ENCODE measurements around the gene CACNA1B. TPM values are rescaled to one million over a fixed set of nuclear protein-coding genes. Genes with fewer than 3 reads are reported as not detected.

Gene CACNA1B
- polyA plus RNA-seq, 1 experiment = 0.01 TPM

DNA sequence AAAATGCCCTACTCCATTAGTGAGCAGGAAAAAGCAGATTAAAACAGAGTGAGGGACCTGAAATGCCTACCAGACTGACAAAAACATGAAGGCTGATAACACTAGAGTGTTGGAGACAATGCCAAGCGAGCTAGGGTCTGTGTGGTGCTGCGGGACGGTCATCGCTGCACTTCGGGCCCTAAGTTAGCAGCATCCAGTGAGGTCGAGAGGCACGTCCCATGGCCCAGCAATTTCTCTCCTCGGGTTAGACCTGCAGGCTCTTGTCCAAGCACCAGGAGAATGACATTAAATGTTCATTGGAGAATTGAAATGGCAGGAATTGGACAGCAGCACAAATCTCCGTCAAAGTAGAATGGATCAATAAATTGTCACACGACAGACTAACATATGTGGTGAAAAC lies 5.3 kb upstream of the CACNA1B start:
- Histone ChIP-seq H3K4me3 (ENCODE audit: low read depth, low read length) (no peak overlapping the region), H3K9me3 (ENCODE audit: control insufficient read depth, insufficient read depth, low read length) (peaks cover 20% of the 10 kb centered on the region; the same call in 1 of the 2 replicates), H3K27me3 (ENCODE audit: control insufficient read depth, insufficient read depth, low read length) (peaks cover 2% of the 10 kb centered on the region), H3K27ac (ENCODE audit: low read depth, low read length) (no peak overlapping the region)
- CTCF ChIA-PET = no interaction called here
- TF ChIP-seq, protein P1, sequence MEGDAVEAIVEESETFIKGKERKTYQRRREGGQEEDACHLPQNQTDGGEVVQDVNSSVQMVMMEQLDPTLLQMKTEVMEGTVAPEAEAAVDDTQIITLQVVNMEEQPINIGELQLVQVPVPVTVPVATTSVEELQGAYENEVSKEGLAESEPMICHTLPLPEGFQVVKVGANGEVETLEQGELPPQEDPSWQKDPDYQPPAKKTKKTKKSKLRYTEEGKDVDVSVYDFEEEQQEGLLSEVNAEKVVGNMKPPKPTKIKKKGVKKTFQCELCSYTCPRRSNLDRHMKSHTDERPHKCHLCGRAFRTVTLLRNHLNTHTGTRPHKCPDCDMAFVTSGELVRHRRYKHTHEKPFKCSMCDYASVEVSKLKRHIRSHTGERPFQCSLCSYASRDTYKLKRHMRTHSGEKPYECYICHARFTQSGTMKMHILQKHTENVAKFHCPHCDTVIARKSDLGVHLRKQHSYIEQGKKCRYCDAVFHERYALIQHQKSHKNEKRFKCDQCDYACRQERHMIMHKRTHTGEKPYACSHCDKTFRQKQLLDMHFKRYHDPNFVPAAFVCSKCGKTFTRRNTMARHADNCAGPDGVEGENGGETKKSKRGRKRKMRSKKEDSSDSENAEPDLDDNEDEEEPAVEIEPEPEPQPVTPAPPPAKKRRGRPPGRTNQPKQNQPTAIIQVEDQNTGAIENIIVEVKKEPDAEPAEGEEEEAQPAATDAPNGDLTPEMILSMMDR (IDR thresholded peaks at IDR 0.05; ENCODE audit: low read depth, low read length) = no peak
- no peak for DNase-seq (ENCODE audit: low read depth, low spot score)
- POLR2A ChIA-PET = no interaction called here

DNA sequence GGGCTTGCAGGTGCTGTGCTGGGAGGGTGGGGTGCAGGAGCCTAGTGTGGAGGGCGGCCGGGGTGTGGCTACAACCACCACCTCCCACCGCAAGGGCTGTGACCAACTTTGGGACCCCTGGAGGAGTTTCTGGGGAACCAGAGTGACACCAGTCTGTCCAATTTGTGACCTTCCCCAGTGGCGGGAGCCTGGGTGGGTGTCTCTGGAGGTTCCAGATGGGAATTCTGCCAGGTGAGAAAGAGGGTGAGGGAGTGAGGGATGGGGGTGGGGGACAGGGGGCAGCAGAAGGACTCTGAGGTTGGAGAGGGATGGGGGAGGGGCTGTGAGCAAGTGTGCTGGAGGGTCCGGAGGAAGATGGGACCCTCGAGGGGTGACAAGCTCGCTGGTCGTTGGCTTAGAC lies 4.2 kb upstream of the CACNA1B start:
- peaks cover 2% of the 10 kb centered on the region for H3K27me3 ChIP-seq (ENCODE audit: control insufficient read depth, insufficient read depth, low read length)
- POLR2A ChIA-PET = no interaction called here
- H3K27ac ChIP-seq (ENCODE audit: low read depth, low read length) = no peak overlapping the region
- TF ChIP-seq, protein P1 (IDR thresholded peaks at IDR 0.05; ENCODE audit: low read depth, low read length) = no peak
- H3K9me3 ChIP-seq (ENCODE audit: control insufficient read depth, insufficient read depth, low read length) = peaks cover 20% of the 10 kb centered on the region; the same call in 1 of the 2 replicates
- CTCF ChIA-PET = no interaction called here
- no peak overlapping the region for H3K4me3 ChIP-seq (ENCODE audit: low read depth, low read length)
- DNase-seq (ENCODE audit: low read depth, low spot score) = no peak

DNA sequence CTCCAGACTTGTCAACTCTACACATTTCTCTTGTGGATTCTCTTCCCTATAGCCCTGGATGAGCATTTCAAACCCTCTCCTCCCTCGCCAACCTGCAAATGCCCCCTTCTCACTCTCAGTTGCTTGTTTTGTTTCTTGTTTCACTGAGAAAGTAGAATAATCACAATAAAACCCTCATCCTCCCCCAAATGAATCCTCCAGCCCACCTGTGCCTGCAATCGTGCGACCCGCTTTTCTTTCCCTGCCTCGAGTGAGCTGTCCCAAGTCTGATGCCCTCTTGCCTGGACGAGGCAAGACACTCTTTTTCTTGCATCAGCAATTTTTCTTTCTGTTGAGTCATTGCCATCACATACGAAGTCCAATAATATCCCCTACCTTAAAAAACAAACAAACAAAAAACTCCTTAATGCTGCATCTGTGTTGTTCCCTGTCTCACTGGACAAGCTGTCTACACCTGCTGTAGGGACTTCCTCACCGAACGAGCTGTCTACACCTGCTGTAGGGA lies 3.7 kb upstream of the CACNA1B start:
- Histone ChIP-seq H3K27ac (ENCODE audit: low read depth, low read length) (no peak overlapping the region), H3K27me3 (ENCODE audit: control insufficient read depth, insufficient read depth, low read length) (peaks cover 2% of the 10 kb centered on the region), H3K4me3 (ENCODE audit: low read depth, low read length) (no peak overlapping the region), H3K9me3 (ENCODE audit: control insufficient read depth, insufficient read depth, low read length) (peaks cover 22% of the 10 kb centered on the region; the same call in 1 of the 2 replicates)
- no peak for DNase-seq (ENCODE audit: low read depth, low spot score)
- CTCF ChIA-PET = no interaction called here
- POLR2A ChIA-PET = no interaction called here
- TF ChIP-seq, protein P1 (IDR thresholded peaks at IDR 0.05; ENCODE audit: low read depth, low read length) = no peak

DNA sequence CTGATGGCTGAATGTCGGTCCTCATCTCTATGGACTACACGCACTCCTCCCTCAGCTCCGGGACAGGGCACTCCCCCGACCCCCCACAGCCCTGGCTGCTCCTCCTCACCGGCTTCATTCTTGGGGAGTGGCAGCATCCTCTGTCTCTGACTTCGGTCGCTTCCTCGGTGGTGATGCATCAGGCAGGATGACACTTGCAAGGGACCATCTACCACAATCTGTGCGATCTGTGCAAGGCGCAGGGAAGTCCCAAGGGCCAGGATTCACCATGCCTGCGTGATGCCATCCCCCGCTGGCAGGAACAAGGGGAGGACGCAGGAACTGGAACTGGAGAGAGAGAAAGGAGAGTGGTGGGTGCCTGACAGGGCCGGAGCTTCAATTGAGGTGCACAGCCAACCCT lies 2.2 kb upstream of the CACNA1B start:
- CTCF ChIA-PET = no interaction called here
- no peak for DNase-seq (ENCODE audit: low read depth, low spot score)
- POLR2A ChIA-PET = no interaction called here
- no peak overlapping the region for H3K4me3 ChIP-seq (ENCODE audit: low read depth, low read length)
- no peak overlapping the region for H3K27ac ChIP-seq (ENCODE audit: low read depth, low read length)
- peaks cover 2% of the 10 kb centered on the region for H3K27me3 ChIP-seq (ENCODE audit: control insufficient read depth, insufficient read depth, low read length)
- H3K9me3 ChIP-seq (ENCODE audit: control insufficient read depth, insufficient read depth, low read length) = peaks cover 26% of the 10 kb centered on the region; the same call in 1 of the 2 replicates
- TF ChIP-seq, protein P1 (IDR thresholded peaks at IDR 0.05; ENCODE audit: low read depth, low read length) = no peak

DNA sequence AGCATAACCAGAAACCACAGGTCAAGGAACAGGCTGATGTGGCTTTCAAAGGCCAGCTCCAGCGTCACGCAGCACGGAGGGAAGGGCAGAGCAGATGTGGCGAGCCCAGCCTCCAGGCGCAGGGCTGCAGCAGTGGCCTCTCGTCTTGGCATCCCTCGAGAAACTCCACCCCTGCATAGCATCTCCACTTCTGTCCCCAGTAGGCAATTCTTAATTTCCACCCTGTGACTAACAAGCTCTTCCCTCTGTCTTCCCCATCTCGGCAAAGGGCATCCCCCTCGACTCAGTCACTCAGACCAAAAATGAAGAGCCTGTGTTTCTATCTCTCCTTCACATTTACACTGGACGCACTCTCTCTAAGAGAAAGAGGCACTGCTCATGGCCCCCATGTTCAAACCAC lies 1.7 kb upstream of the CACNA1B start:
- TF ChIP-seq, protein P1 (IDR thresholded peaks at IDR 0.05; ENCODE audit: low read depth, low read length) = no peak
- POLR2A ChIA-PET = no interaction called here
- Histone ChIP-seq H3K27ac (ENCODE audit: low read depth, low read length) (no peak overlapping the region), H3K4me3 (ENCODE audit: low read depth, low read length) (no peak overlapping the region), H3K27me3 (ENCODE audit: control insufficient read depth, insufficient read depth, low read length) (peaks cover 2% of the 10 kb centered on the region), H3K9me3 (ENCODE audit: control insufficient read depth, insufficient read depth, low read length) (peaks cover 31% of the 10 kb centered on the region; the same call in 1 of the 2 replicates)
- DNase-seq (ENCODE audit: low read depth, low spot score) = no peak
- CTCF ChIA-PET = no interaction called here

All from AG04450 (cell line).